ENCODE results near the gene ALCAM.
"Not testable (repeated sequence)": the region's sequence is repeated elsewhere in the genome, so short reads cannot be mapped to it uniquely, and the experiment has no call there.

ALCAM gene

DNA sequence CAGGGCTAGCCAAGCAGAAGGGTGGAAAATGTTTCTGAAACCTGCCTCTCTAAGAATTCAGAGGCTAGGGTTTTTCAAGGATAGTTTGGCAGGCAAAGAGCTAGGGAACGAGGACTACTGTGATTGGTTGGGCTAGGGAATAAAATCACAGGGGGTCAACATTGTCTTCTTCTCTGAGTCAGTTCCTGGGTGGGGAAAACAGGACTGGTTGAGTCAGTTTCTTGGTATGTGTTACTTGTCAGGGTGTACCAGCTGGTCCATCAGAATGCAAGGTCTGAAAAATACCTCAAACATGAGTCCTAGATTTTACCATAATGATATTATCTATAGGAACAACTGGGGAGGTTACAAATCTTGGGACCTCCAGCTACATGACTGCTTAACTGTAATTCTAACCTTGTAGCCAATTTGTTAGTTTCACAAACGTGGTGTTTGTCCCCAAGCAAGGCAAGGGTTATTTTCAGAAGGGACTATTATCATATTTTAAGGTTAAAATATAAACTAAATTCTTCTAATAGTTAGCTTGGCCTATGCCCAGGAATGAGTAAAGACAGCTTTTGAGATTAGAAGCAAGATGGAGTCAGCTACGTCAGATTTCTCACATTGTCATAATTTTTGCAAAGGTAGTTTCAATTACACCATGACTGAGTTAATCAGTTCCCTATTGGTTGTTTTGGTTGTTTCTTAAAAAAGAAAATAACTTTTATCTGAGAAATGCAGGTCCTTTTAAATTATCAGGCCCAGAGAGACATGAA lies 231.5 kb downstream of the ALCAM start:
- no peak overlapping the region for H2BK120ac ChIP-seq (ENCODE audit: insufficient read depth, low read length, poor library complexity)
- no peaks in the 10 kb centered on the region for H3K79me2 ChIP-seq (ENCODE audit: control insufficient read depth, insufficient read depth, low read length, poor library complexity)
- H2BK12ac ChIP-seq (ENCODE audit: low read length): no peak overlapping the region
- no CpG with 5 or more reads among the region's 3 CpGs for WGBS (ENCODE audit: extremely low coverage, insufficient coverage, insufficient read length)
- H3K4ac ChIP-seq (ENCODE audit: low read depth, low read length): no peak overlapping the region
- H4K8ac ChIP-seq (ENCODE audit: low read depth, low read length): no peak overlapping the region
- H3K9me3 ChIP-seq (ENCODE audit: insufficient read depth, low read depth, low read length): peaks cover 3% of the 10 kb centered on the region
- H3K27me3 ChIP-seq (ENCODE audit: insufficient read depth, low read length): no peaks in the 10 kb centered on the region
- no peak overlapping the region for H3K14ac ChIP-seq (ENCODE audit: low read length)
- H3K4me1 ChIP-seq (ENCODE audit: control insufficient read depth in 1 of 2, insufficient read depth in 2 of 2, low read length in 2 of 2): no peaks in the 10 kb centered on the region
- H3K18ac ChIP-seq (ENCODE audit: low read length): no peak overlapping the region
- H3K27ac ChIP-seq (ENCODE audit: low read depth, low read length): no peak overlapping the region
- no peak overlapping the region for H2BK5ac ChIP-seq (ENCODE audit: low read depth, low read length, poor library complexity)
- DNase-seq: peak; percentile 59 to 89
- H2AK5ac ChIP-seq (ENCODE audit: low read length): no peak overlapping the region
- no peak overlapping the region for H3K23ac ChIP-seq (ENCODE audit: low read length)
- no peak overlapping the region for H2AFZ ChIP-seq (ENCODE audit: insufficient read depth, low read length, poor library complexity)
- H3K9ac ChIP-seq (ENCODE audit: low read length): no peak overlapping the region
- H4K12ac ChIP-seq (ENCODE audit: low read depth, low read length): no peak overlapping the region
- no peaks in the 10 kb centered on the region for H3K36me3 ChIP-seq (ENCODE audit: control insufficient read depth in 1 of 2, insufficient read depth in 2 of 2, low read length in 2 of 2)
- no peak overlapping the region for H3K4me3 ChIP-seq (ENCODE audit: low read depth, low read length)
- H4K91ac ChIP-seq (ENCODE audit: low read depth, low read length): no peak overlapping the region
- no peaks in the 10 kb centered on the region for H3K79me1 ChIP-seq (ENCODE audit: low read length)
- no peak overlapping the region for H3K4me2 ChIP-seq (ENCODE audit: low read length)

DNA sequence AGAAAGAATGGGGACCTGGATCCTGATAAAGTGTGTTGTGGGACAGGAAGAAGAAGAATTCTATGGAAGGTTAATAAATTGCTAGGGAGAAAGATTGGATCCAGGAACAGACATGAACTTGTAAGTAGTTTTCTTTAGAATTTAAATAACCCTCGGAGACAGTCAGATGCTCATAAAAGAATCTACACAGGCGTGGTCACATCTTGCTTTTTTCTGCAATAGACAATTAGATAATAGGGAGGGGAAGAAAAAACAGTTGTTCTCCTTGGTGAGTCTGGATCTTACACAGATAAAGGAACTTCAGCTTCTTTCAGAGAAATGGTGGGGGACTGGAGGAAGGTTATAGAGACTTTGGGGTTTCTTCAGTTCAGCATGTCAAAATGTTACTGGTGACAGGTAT lies 232.6 kb downstream of the ALCAM start:
- no peak overlapping the region for H4K91ac ChIP-seq (ENCODE audit: low read depth, low read length)
- H3K79me2 ChIP-seq (ENCODE audit: control insufficient read depth, insufficient read depth, low read length, poor library complexity): no peaks in the 10 kb centered on the region
- no peak overlapping the region for H3K4ac ChIP-seq (ENCODE audit: low read depth, low read length)
- H3K9me3 ChIP-seq (ENCODE audit: insufficient read depth, low read depth, low read length): no peaks in the 10 kb centered on the region
- H2AFZ ChIP-seq (ENCODE audit: insufficient read depth, low read length, poor library complexity): no peak overlapping the region
- no peak overlapping the region for H3K4me2 ChIP-seq (ENCODE audit: low read length)
- H4K8ac ChIP-seq (ENCODE audit: low read depth, low read length): no peak overlapping the region
- no peak overlapping the region for H3K9ac ChIP-seq (ENCODE audit: low read length)
- no CpG with 5 or more reads among the region's 2 CpGs for WGBS (ENCODE audit: extremely low coverage, insufficient coverage, insufficient read length)
- no peaks in the 10 kb centered on the region for H3K27me3 ChIP-seq (ENCODE audit: insufficient read depth, low read length)
- H3K18ac ChIP-seq (ENCODE audit: low read length): no peak overlapping the region
- H3K23ac ChIP-seq (ENCODE audit: low read length): no peak overlapping the region
- no peak overlapping the region for H3K4me3 ChIP-seq (ENCODE audit: low read depth, low read length)
- no peak for DNase-seq
- H2BK12ac ChIP-seq (ENCODE audit: low read length): no peak overlapping the region
- no peak overlapping the region for H2BK120ac ChIP-seq (ENCODE audit: insufficient read depth, low read length, poor library complexity)
- H3K36me3 ChIP-seq (ENCODE audit: control insufficient read depth in 1 of 2, insufficient read depth in 2 of 2, low read length in 2 of 2): no peaks in the 10 kb centered on the region
- H4K12ac ChIP-seq (ENCODE audit: low read depth, low read length): no peak overlapping the region
- H3K27ac ChIP-seq (ENCODE audit: low read depth, low read length): no peak overlapping the region
- no peaks in the 10 kb centered on the region for H3K79me1 ChIP-seq (ENCODE audit: low read length)
- no peak overlapping the region for H3K14ac ChIP-seq (ENCODE audit: low read length)
- no peak overlapping the region for H2BK5ac ChIP-seq (ENCODE audit: low read depth, low read length, poor library complexity)
- H3K4me1 ChIP-seq (ENCODE audit: control insufficient read depth in 1 of 2, insufficient read depth in 2 of 2, low read length in 2 of 2): no peaks in the 10 kb centered on the region
- no peak overlapping the region for H2AK5ac ChIP-seq (ENCODE audit: low read length)

DNA sequence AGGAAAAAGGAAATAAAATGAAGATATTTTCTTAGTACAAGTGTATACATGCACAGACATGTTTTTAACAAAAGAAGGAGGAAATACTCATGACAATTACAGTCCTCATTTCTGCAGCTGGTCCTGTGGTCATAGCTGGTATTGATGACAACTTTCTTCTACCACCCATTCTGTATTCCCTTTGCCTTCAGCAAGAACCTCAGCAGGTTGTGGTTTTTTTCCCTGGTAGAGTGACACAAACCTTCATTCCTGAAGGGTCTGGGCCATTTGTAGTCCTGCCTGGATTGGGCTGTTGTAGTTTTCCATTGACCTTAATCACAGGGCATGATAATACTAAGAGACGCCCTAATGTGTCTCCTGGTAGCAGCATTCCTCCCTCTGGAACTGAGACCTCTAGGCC lies 235.0 kb downstream of the ALCAM start:
- H3K14ac ChIP-seq (ENCODE audit: low read length); H3K4me1 ChIP-seq (ENCODE audit: control insufficient read depth in 1 of 2, insufficient read depth in 2 of 2, low read length in 2 of 2); H3K79me1 ChIP-seq (ENCODE audit: low read length); H3K36me3 ChIP-seq (ENCODE audit: control insufficient read depth in 1 of 2, insufficient read depth in 2 of 2, low read length in 2 of 2); H2AFZ ChIP-seq (ENCODE audit: insufficient read depth, low read length, poor library complexity); H4K8ac ChIP-seq (ENCODE audit: low read depth, low read length); H3K4ac ChIP-seq (ENCODE audit: low read depth, low read length); H2AK5ac ChIP-seq (ENCODE audit: low read length); H3K9ac ChIP-seq (ENCODE audit: low read length); H3K27me3 ChIP-seq (ENCODE audit: insufficient read depth, low read length); H3K79me2 ChIP-seq (ENCODE audit: control insufficient read depth, insufficient read depth, low read length, poor library complexity); H3K27ac ChIP-seq (ENCODE audit: low read depth, low read length); H2BK120ac ChIP-seq (ENCODE audit: insufficient read depth, low read length, poor library complexity); H3K23ac ChIP-seq (ENCODE audit: low read length); H3K4me2 ChIP-seq (ENCODE audit: low read length); H4K12ac ChIP-seq (ENCODE audit: low read depth, low read length); H2BK5ac ChIP-seq (ENCODE audit: low read depth, low read length, poor library complexity); DNase-seq; H2BK12ac ChIP-seq (ENCODE audit: low read length); H3K4me3 ChIP-seq (ENCODE audit: low read depth, low read length); H3K18ac ChIP-seq (ENCODE audit: low read length); H3K9me3 ChIP-seq (ENCODE audit: insufficient read depth, low read depth, low read length); H4K91ac ChIP-seq (ENCODE audit: low read depth, low read length): not testable (repeated sequence)
- no CpG with 5 or more reads among the region's 1 CpG for WGBS (ENCODE audit: extremely low coverage, insufficient coverage, insufficient read length)

DNA sequence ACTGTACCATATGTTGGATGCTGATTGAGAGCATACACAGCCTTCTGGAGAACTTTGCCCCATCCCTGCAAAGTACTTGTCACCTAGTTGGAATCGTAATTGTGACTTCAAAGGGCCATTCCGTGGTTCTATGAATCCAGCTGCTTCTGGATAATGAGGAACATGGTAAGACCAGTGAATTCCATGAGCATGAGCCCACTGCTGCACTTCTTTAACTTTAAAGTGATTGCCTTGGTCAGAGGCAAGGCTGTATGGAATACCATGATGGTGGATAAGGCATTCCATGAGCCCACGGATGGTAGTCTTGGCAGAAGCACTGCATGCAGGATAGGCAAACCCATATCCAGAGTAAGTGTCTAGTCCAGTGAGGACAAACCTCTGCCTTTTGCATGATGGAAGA lies 235.6 kb downstream of the ALCAM start:
- not testable (repeated sequence) for H3K4me3 ChIP-seq (ENCODE audit: low read depth, low read length); H3K27ac ChIP-seq (ENCODE audit: low read depth, low read length); H3K18ac ChIP-seq (ENCODE audit: low read length); H3K23ac ChIP-seq (ENCODE audit: low read length); H4K91ac ChIP-seq (ENCODE audit: low read depth, low read length); H3K4ac ChIP-seq (ENCODE audit: low read depth, low read length); H2BK120ac ChIP-seq (ENCODE audit: insufficient read depth, low read length, poor library complexity); H2AK5ac ChIP-seq (ENCODE audit: low read length); H2BK5ac ChIP-seq (ENCODE audit: low read depth, low read length, poor library complexity); H3K9me3 ChIP-seq (ENCODE audit: insufficient read depth, low read depth, low read length); H3K27me3 ChIP-seq (ENCODE audit: insufficient read depth, low read length); H3K9ac ChIP-seq (ENCODE audit: low read length); H3K14ac ChIP-seq (ENCODE audit: low read length); H3K4me1 ChIP-seq (ENCODE audit: control insufficient read depth in 1 of 2, insufficient read depth in 2 of 2, low read length in 2 of 2); H4K8ac ChIP-seq (ENCODE audit: low read depth, low read length); H3K4me2 ChIP-seq (ENCODE audit: low read length); H3K79me2 ChIP-seq (ENCODE audit: control insufficient read depth, insufficient read depth, low read length, poor library complexity); H3K36me3 ChIP-seq (ENCODE audit: control insufficient read depth in 1 of 2, insufficient read depth in 2 of 2, low read length in 2 of 2); H4K12ac ChIP-seq (ENCODE audit: low read depth, low read length); H2BK12ac ChIP-seq (ENCODE audit: low read length); H3K79me1 ChIP-seq (ENCODE audit: low read length); H2AFZ ChIP-seq (ENCODE audit: insufficient read depth, low read length, poor library complexity)
- DNase-seq: peak; percentile 60 to 85
- no CpG with 5 or more reads among the region's 3 CpGs for WGBS (ENCODE audit: extremely low coverage, insufficient coverage, insufficient read length)

All from trophoblast cell (in vitro differentiated cells and primary cell).